Liver (tissue), 9 donors: ENCODE data around the gene ZNF652. TPM values are rescaled to one million over a fixed set of nuclear protein-coding genes. Genes with fewer than 3 reads are reported as not detected.

Source experiments
- DNase-seq: peaks from one replicate; pipeline ENCODE4 v3.0.0-alpha.2; 2017; ENCODE audit warnings: low spot score
- H3K27ac ChIP-seq, 2 donors: one replicate each; pipeline ENCODE4 v1.7.0; 2013; ENCODE audit warnings: inconsistent platforms in 2 of 2, low read length in 2 of 2, control low read depth in 1 of 2, low read depth in 1 of 2, mild to moderate bottlenecking in 1 of 2
- H3K27me3 ChIP-seq, 4 donors: one replicate each; pipeline versions ENCODE4 v1.6.1 to v1.7.0; 2013; ENCODE audit warnings: low read length in 3 of 4, inconsistent platforms in 1 of 4, mild to moderate bottlenecking in 1 of 4, moderate library complexity in 1 of 4; ENCODE audit not compliant: control insufficient read depth in 4 of 4, insufficient read depth in 4 of 4
- H3K36me3 ChIP-seq, 4 donors: one replicate each; pipeline versions ENCODE4 v1.6.1 to v1.7.0; 2013; ENCODE audit warnings: low read length in 3 of 4, mild to moderate bottlenecking in 3 of 4, low read depth in 1 of 4, moderate library complexity in 1 of 4; ENCODE audit not compliant: control insufficient read depth in 4 of 4, insufficient read depth in 3 of 4
- H3K4me1 ChIP-seq, 4 donors: one replicate each; pipeline versions ENCODE4 v1.6.1 to v1.7.0; 2013; ENCODE audit warnings: low read length in 3 of 4, mild to moderate bottlenecking in 3 of 4, moderate library complexity in 1 of 4; ENCODE audit not compliant: control insufficient read depth in 4 of 4, insufficient read depth in 4 of 4
- H3K4me3 ChIP-seq, 3 donors: one replicate each; pipeline versions ENCODE4 v1.6.1 to v1.7.0; 2013; ENCODE audit warnings: low read length in 3 of 3, control low read depth in 1 of 3, low read depth in 1 of 3, mild to moderate bottlenecking in 1 of 3
- H3K9ac ChIP-seq, 2 donors: one replicate each; pipeline ENCODE4 v1.7.0; 2013; ENCODE audit warnings: low read length in 2 of 2, mild to moderate bottlenecking in 2 of 2, moderate library complexity in 2 of 2, control low read depth in 1 of 2, low read depth in 1 of 2
- H3K9me3 ChIP-seq, 4 donors: one replicate each; pipeline versions ENCODE4 v1.6.1 to v1.7.0; 2013; ENCODE audit warnings: low read length in 3 of 4; ENCODE audit not compliant: control insufficient read depth in 4 of 4
- ATF3 ChIP-seq: IDR thresholded peaks from 2 replicates; pipeline ENCODE4 v1.6.1; 2016; ENCODE audit warnings: antibody characterized with exemption
- CTCF ChIP-seq: fragments of 150-350 bp; IDR thresholded peaks from 2 replicates; pipeline ENCODE4 v1.5.1; 2017; ENCODE audit warnings: improper control_type of control experiment, low read depth, low read length; ENCODE audit not compliant: missing input control
- EGR1 ChIP-seq, 2 donors: IDR thresholded peaks; 2 replicates each; pipeline ENCODE4 v1.6.1; 2016 to 2018; ENCODE audit warnings: antibody characterized with exemption in 2 of 2, low read depth in 2 of 2
- FOXA1 ChIP-seq: IDR thresholded peaks from 2 replicates; pipeline ENCODE4 v1.6.1; 2016; ENCODE audit warnings: antibody characterized with exemption
- FOXA2 ChIP-seq: IDR thresholded peaks from 2 replicates; pipeline ENCODE4 v1.6.1; 2016; ENCODE audit warnings: antibody characterized with exemption
- GABPA ChIP-seq, 2 donors: IDR thresholded peaks in 1 of 2; conservative IDR thresholded peaks in 1 of 2; 2 replicates each; pipeline ENCODE4 v1.6.1; 2016; ENCODE audit warnings: antibody characterized with exemption in 2 of 2, mild to moderate bottlenecking in 1 of 2, moderate library complexity in 1 of 2
- HNF4A ChIP-seq, 2 donors: conservative IDR thresholded peaks; 2 replicates each; pipeline ENCODE4 v1.6.1; 2016; ENCODE audit warnings: antibody characterized with exemption in 2 of 2, mild to moderate bottlenecking in 2 of 2
- HNF4G ChIP-seq: IDR thresholded peaks from 2 replicates; pipeline ENCODE4 v1.6.1; 2016; ENCODE audit warnings: antibody characterized with exemption
- JUND ChIP-seq, 2 donors: IDR thresholded peaks; 2 replicates each; pipeline ENCODE4 v1.6.1; 2016; ENCODE audit warnings: antibody characterized with exemption in 2 of 2
- MAX ChIP-seq: IDR thresholded peaks from 2 replicates; pipeline ENCODE4 v1.6.1; 2016; ENCODE audit warnings: antibody characterized with exemption
- NR2F2 ChIP-seq: IDR thresholded peaks from 2 replicates; pipeline ENCODE4 v1.6.1; 2016; ENCODE audit warnings: antibody characterized with exemption
- RAD21 ChIP-seq, 2 donors: IDR thresholded peaks; 2 replicates each; pipeline ENCODE4 v1.6.1; 2016; ENCODE audit warnings: antibody characterized with exemption in 2 of 2, mild to moderate bottlenecking in 2 of 2
- REST ChIP-seq: IDR thresholded peaks from 2 replicates; pipeline ENCODE4 v1.6.1; 2016; ENCODE audit warnings: antibody characterized with exemption, mild to moderate bottlenecking
- RXRA ChIP-seq, 2 donors: IDR thresholded peaks; 2 replicates each; pipeline ENCODE4 v1.6.1; 2017 to 2018; ENCODE audit warnings: antibody characterized with exemption in 2 of 2, mild to moderate bottlenecking in 1 of 2
- SP1 ChIP-seq: IDR thresholded peaks from 2 replicates; pipeline ENCODE4 v1.6.1; 2018; ENCODE audit warnings: antibody characterized with exemption, mild to moderate bottlenecking
- TAF1 ChIP-seq: conservative IDR thresholded peaks from 2 replicates; pipeline ENCODE4 v1.6.1; 2016; ENCODE audit warnings: antibody characterized with exemption, mild to moderate bottlenecking
- YY1 ChIP-seq: IDR thresholded peaks from 2 replicates; pipeline ENCODE4 v1.6.1; 2016; ENCODE audit warnings: antibody characterized with exemption, mild to moderate bottlenecking
- ZBTB33 ChIP-seq: IDR thresholded peaks from 2 replicates; pipeline ENCODE4 v1.6.1; 2016; ENCODE audit warnings: antibody characterized with exemption
- WGBS: extraction: QIAGEN DNeasy Blood & Tissue Kit; methylation state at CpG from one replicate; pipeline ENCODE4 v1.1.7; 2013; 5-methylcytosine and 5-hydroxymethylcytosine counted together
- polyA plus RNA-seq, 2 donors: library from polyadenylated mRNA; stranded (reverse) in 1 of 2; unstranded in 1 of 2; fragments of 200-250 nt in 1 of 2; fragments of >200 nt in 1 of 2; fragmentation: Nextera tagmentation in 1 of 2; extraction: Ambion mirVana in 1 of 2; gene quantifications; one replicate each; pipeline versions ENCODE4 v1.2.1 to v1.2.3, GENCODE V29; 2013 to 2015
- total RNA-seq, 2 donors: library from RNA; depleted of rRNA; stranded (reverse); fragments of >200 nt; gene quantifications; one replicate each; pipeline ENCODE4 v1.2.3, GENCODE V29; 2014
- donor health status: healthy.
- donor health status: healthy.
- donor health status: healthy.
- donor health status: healthy.
- donor health status: healthy.

Gene ZNF652
- total and polyA plus RNA-seq, 4 donors: 5.3 to 23.1 (median 17.5) TPM

GRCh38 chr17:49285716-49286115, 76.3 kb downstream of the ZNF652 start:
- Histone ChIP-seq H3K4me1 (no peaks in the 10 kb centered on the region), H3K36me3 (peaks cover 0 to 4% (median 0%) of the 10 kb centered on the region in 4 donors), H3K27me3 (no peaks in the 10 kb centered on the region), H3K27ac (no peak overlapping the region), H3K9me3 (no peaks in the 10 kb centered on the region), H3K4me3 (no peak overlapping the region), H3K9ac (no peak overlapping the region)
- DNase-seq: no peak
- 77% methylated on average over 6 of the region's 6 CpGs for WGBS
- TF ChIP-seq ATF3 (no peak), YY1 (no peak), FOXA2 (no peak), EGR1 (IDR thresholded peaks at IDR 0.05; ENCODE audit: low read depth in 2 of 2) (no peak), HNF4A (conservative IDR thresholded peaks at IDR 0.05) (no peak), REST (no peak), SP1 (no peak), RXRA (IDR thresholded peaks at IDR 0.05) (no peak), RAD21 (IDR thresholded peaks at IDR 0.05) (no peak), MAX (no peak), ZBTB33 (no peak), HNF4G (no peak), TAF1 (no peak), FOXA1 (no peak), GABPA (IDR thresholded peaks at IDR 0.05 in 1 of 2, conservative IDR thresholded peaks at IDR 0.05 in 1 of 2) (no peak), JUND (IDR thresholded peaks at IDR 0.05) (no peak), CTCF (no peak), NR2F2 (no peak)

GRCh38 chr17:49280918-49281317, 81.1 kb downstream of the ZNF652 start:
- Histone ChIP-seq H3K9ac (no peak overlapping the region), H3K4me3 (no peak overlapping the region), H3K27me3 (no peaks in the 10 kb centered on the region), H3K9me3 (no peaks in the 10 kb centered on the region), H3K27ac (no peak overlapping the region), H3K36me3 (no peaks in the 10 kb centered on the region), H3K4me1 (no peaks in the 10 kb centered on the region)
- WGBS: 98% methylated on average over 4 of the region's 4 CpGs
- no peak for TF ChIP-seq HNF4G
- no peak for DNase-seq
